Osteoblast (primary cell): ENCODE measurements around the gene RPL29. TPM values are rescaled to one million over a fixed set of nuclear protein-coding genes. Genes with fewer than 3 reads are reported as not detected.

ENCODE experiments used
- DNase-seq: peaks from one replicate; pipeline ENCODE4 v3.0.0; 2011; ENCODE audit warnings: low spot score, mixed read lengths; ENCODE audit not compliant: insufficient read length; ENCODE audit errors: missing footprints
- H2AFZ ChIP-seq: 2 replicates; pipeline ENCODE4 v1.6.0; 2011; ENCODE audit warnings: mild to moderate bottlenecking, low read length
- H3K27ac ChIP-seq: 2 replicates; pipeline ENCODE4 v1.5.1; 2011; ENCODE audit warnings: mild to moderate bottlenecking, low read depth, low read length, moderate library complexity
- H3K27me3 ChIP-seq: 2 replicates; pipeline ENCODE4 v1.6.0; 2012; ENCODE audit warnings: mild to moderate bottlenecking, control low read depth, inconsistent platforms, low read length, moderate library complexity; ENCODE audit not compliant: insufficient read depth
- H3K36me3 ChIP-seq: 2 replicates; pipeline ENCODE4 v1.5.1; 2011; ENCODE audit warnings: mild to moderate bottlenecking, low read length, control low read depth, moderate library complexity; ENCODE audit not compliant: insufficient read depth
- H3K4me1 ChIP-seq: 2 replicates; pipeline ENCODE4 v1.5.1; 2011; ENCODE audit warnings: mild to moderate bottlenecking, low read length, control low read depth, moderate library complexity; ENCODE audit not compliant: insufficient read depth
- H3K4me2 ChIP-seq: 2 replicates; pipeline ENCODE4 v1.6.0; 2011; ENCODE audit warnings: mild to moderate bottlenecking, low read length; ENCODE audit not compliant: insufficient read depth
- H3K4me3 ChIP-seq: fragments of 200-600 bp; sonication (generic); 3 replicates; pipeline ENCODE4 v1.5.1; 2012; ENCODE audit warnings: mild to moderate bottlenecking, low read length, inconsistent platforms; ENCODE audit not compliant: insufficient read depth
- H3K79me2 ChIP-seq: 2 replicates; pipeline ENCODE4 v1.6.0; 2012; ENCODE audit warnings: mild to moderate bottlenecking, low read length, control low read depth, inconsistent platforms; ENCODE audit not compliant: insufficient read depth
- H3K9me3 ChIP-seq: 2 replicates; pipeline ENCODE4 v1.5.1; 2011; ENCODE audit warnings: low read depth, low read length, control low read depth
- H4K20me1 ChIP-seq: 2 replicates; pipeline ENCODE4 v1.6.0; 2012; ENCODE audit warnings: mild to moderate bottlenecking, low read length, control low read depth; ENCODE audit not compliant: insufficient read depth
- CTCF ChIP-seq: IDR thresholded peaks from 2 replicates; pipeline ENCODE4 v1.5.1; 2011; ENCODE audit warnings: mild to moderate bottlenecking, low read depth, low read length, moderate library complexity; ENCODE audit errors: extremely low read depth
- total RNA-seq: library from RNA; depleted of rRNA; stranded (reverse); fragments of >200 nt; gene quantifications from 2 replicates; pipeline ENCODE4 v1.2.3, GENCODE V29; 2012

Gene RPL29
- total RNA-seq, 1 donor: 862 TPM

GRCh38 chr3:52041118-52041731, 45.5 kb upstream of the RPL29 start:
- DNase-seq: no peak
- Histone ChIP-seq H3K27ac (no peak overlapping the region), H3K4me3 (no peak overlapping the region), H2AFZ (peak overlapping the region; percentile 35), H3K36me3 (no peaks in the 10 kb centered on the region), H4K20me1 (no peaks in the 10 kb centered on the region), H3K27me3 (no peaks in the 10 kb centered on the region), H3K4me1 (peaks cover 10% of the 10 kb centered on the region), H3K9me3 (no peaks in the 10 kb centered on the region), H3K4me2 (no peak overlapping the region), H3K79me2 (no peaks in the 10 kb centered on the region)
- peak; percentile 38 for TF ChIP-seq CTCF

- DNase-seq: no peak
- H3K4me2 ChIP-seq: no peak overlapping the region
- no peak overlapping the region for H3K4me3 ChIP-seq
- H3K9me3 ChIP-seq: no peaks in the 10 kb centered on the region
- H3K27ac ChIP-seq: no peak overlapping the region
- no peaks in the 10 kb centered on the region for H3K27me3 ChIP-seq
- peaks cover 4% of the 10 kb centered on the region for H3K4me1 ChIP-seq
- no peaks in the 10 kb centered on the region for H3K36me3 ChIP-seq
- H4K20me1 ChIP-seq: no peaks in the 10 kb centered on the region
- no peak overlapping the region for H2AFZ ChIP-seq
- no peaks in the 10 kb centered on the region for H3K79me2 ChIP-seq
- TF ChIP-seq CTCF: no peak
Measured at GRCh38 chr3:52040600-52040999, 44.9 kb upstream of the RPL29 start.

GRCh38 chr3:52039846-52040245, 44.2 kb upstream of the RPL29 start:
- H3K36me3 ChIP-seq: no peaks in the 10 kb centered on the region
- H3K27me3 ChIP-seq: no peaks in the 10 kb centered on the region
- no peak for TF ChIP-seq CTCF
- no peak overlapping the region for H3K27ac ChIP-seq
- H3K4me2 ChIP-seq: no peak overlapping the region
- no peak overlapping the region for H2AFZ ChIP-seq
- DNase-seq: no peak
- no peaks in the 10 kb centered on the region for H3K9me3 ChIP-seq
- H4K20me1 ChIP-seq: no peaks in the 10 kb centered on the region
- H3K4me1 ChIP-seq: no peaks in the 10 kb centered on the region
- no peaks in the 10 kb centered on the region for H3K79me2 ChIP-seq
- no peak overlapping the region for H3K4me3 ChIP-seq

GRCh38 chr3:52039426-52039825, 43.7 kb upstream of the RPL29 start:
- Histone ChIP-seq H3K27me3 (no peaks in the 10 kb centered on the region), H2AFZ (no peak overlapping the region), H4K20me1 (no peaks in the 10 kb centered on the region), H3K9me3 (no peaks in the 10 kb centered on the region), H3K4me2 (no peak overlapping the region), H3K79me2 (no peaks in the 10 kb centered on the region), H3K4me3 (no peak overlapping the region), H3K4me1 (no peaks in the 10 kb centered on the region), H3K36me3 (no peaks in the 10 kb centered on the region), H3K27ac (no peak overlapping the region)
- TF ChIP-seq CTCF: no peak
- DNase-seq: no peak
